ENCODE results near the gene TMEM253. TPM values are rescaled to one million over a fixed set of nuclear protein-coding genes. Genes with fewer than 3 reads are reported as not detected.

TMEM253 gene
- total RNA-seq, 4 donors from 2014 or later, result 0.39 to 1.0 TPM; not detected in 2

GRCh38 chr14:21078726-21079125 lies 22.1 kb upstream of the TMEM253 start:
- TF ChIP-seq POLR2A (IDR thresholded peaks at IDR 0.05) (no peak), CTCF (IDR thresholded peaks at IDR 0.05) (no peak)
- H3K4me3 ChIP-seq (ENCODE audit: low read depth, poor library complexity, severe bottlenecking), result no peak overlapping the region
- intact Hi-C loops (cut with DNase I; ENCODE audit: low total_unique reads), result no loop called here
- no peak for DNase-seq (ENCODE audit: low spot score in 2 of 2)
- WGBS, 2 donors, result 78 to 91% methylated on average over 10 of the region's 10 CpGs

DNA sequence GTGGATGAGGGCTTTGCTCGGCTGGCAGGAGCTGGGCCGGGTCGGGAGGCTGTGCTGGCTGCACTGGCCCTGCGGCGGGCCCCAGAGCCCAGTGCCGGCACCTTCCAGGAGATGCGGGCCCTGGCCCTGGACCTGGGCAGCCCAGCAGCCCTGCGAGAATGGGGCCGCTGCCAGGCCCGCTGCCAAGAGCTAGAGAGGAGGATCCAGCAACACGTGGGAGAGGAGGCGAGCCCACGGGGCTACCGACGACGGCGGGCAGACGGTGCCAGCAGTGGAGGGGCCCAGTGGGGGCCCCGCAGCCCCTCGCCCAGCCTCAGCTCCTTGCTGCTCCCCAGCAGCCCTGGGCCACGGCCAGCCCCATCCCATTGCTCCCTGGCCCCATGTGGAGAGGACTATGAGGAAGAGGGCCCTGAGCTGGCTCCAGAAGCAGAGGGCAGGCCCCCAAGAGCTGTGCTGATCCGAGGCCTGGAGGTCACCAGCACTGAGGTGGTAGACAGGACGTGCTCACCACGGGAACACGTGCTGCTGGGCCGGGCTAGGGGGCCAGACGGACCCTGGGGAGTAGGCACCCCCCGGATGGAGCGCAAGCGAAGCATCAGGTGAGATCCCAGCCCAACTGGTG lies 19.2 kb upstream of the TMEM253 start:
- H3K4me3 ChIP-seq (ENCODE audit: low read depth, poor library complexity, severe bottlenecking), result no peak overlapping the region
- WGBS, 2 donors, result 87 to 97% methylated on average over 14 to 30 of the region's 30 CpGs
- intact Hi-C loops (cut with DNase I; ENCODE audit: low total_unique reads), result no loop called here
- DNase-seq (ENCODE audit: low spot score in 2 of 2), result no peak
- TF ChIP-seq CTCF (IDR thresholded peaks at IDR 0.05), result no peak
- TF ChIP-seq POLR2A (IDR thresholded peaks at IDR 0.05), result no peak

DNA sequence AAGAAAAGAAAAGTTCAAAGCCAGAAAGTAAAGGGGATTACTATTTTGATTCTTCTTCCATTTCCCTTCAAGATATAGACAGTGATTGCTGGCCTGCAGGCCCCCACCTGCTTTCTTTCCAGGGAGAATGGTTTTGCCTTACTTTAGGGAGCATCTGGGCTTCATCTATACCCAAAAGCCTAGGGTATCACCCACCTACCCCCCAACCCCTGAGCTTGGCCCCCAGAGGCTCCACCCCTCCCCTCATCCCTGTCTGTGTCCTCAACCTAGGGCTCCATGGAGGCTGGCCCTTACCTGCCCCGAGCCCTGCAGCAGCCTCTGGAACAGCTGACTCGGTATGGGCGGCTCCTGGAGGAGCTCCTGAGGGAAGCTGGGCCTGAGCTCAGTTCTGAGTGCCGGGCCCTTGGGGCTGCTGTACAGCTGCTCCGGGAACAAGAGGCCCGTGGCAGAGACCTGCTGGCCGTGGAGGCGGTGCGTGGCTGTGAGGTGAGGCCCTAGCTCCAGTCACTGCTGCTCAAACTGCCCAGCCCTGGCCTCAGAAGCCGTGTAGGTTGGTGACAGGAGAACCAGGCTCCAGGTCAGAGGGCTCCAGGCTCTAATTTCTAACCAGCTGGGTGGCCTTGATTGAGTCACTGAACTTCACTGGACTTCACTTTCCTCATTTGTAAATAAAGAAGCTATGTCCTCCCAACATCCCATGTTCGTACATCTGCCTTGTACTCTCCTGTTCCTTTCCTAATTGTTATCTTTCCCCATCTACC lies 17.1 kb upstream of the TMEM253 start:
- TF ChIP-seq POLR2A (IDR thresholded peaks at IDR 0.05) (no peak), CTCF (IDR thresholded peaks at IDR 0.05) (no peak)
- WGBS, 2 donors, result 65 to 68% methylated on average over 10 to 11 of the region's 11 CpGs
- no peak overlapping the region for H3K4me3 ChIP-seq (ENCODE audit: low read depth, poor library complexity, severe bottlenecking)
- intact Hi-C loops (cut with DNase I; ENCODE audit: low total_unique reads), result no loop called here
- DNase-seq (ENCODE audit: low spot score in 2 of 2), result no peak

GRCh38 chr14:21084396-21084795 lies 16.5 kb upstream of the TMEM253 start:
- WGBS, 2 donors, result 74 to 89% methylated on average over 2 of the region's 2 CpGs
- no peak overlapping the region for H3K4me3 ChIP-seq (ENCODE audit: low read depth, poor library complexity, severe bottlenecking)
- TF ChIP-seq CTCF (IDR thresholded peaks at IDR 0.05), result no peak
- TF ChIP-seq POLR2A (IDR thresholded peaks at IDR 0.05), result no peak
- intact Hi-C loops (cut with DNase I; ENCODE audit: low total_unique reads), result no loop called here
- DNase-seq (ENCODE audit: low spot score in 2 of 2), result no peak

GRCh38 chr14:21084998-21085853 lies 15.6 kb upstream of the TMEM253 start:
- H3K4me3 ChIP-seq (ENCODE audit: low read depth, poor library complexity, severe bottlenecking), result no peak overlapping the region
- intact Hi-C loops (cut with DNase I; ENCODE audit: low total_unique reads), result no loop called here
- no peak for TF ChIP-seq POLR2A (IDR thresholded peaks at IDR 0.05)
- TF ChIP-seq CTCF (IDR thresholded peaks at IDR 0.05), result no peak
- 67 to 69% methylated on average over 17 of the region's 17 CpGs for WGBS, 2 donors
- DNase-seq (ENCODE audit: low spot score in 2 of 2), result peak; percentile 66 to 86

Data from lower leg skin (tissue), 4 donors.